Stimulated activated CD4-positive, alpha-beta T cell treated with anti-CD3 and anti-CD28 coated beads, TNF-alpha, amount 100 ng/mL, for 1 hour (primary cell): ENCODE measurements around the gene IGLL5.
"Not testable (repeated sequence)": the region's sequence is repeated elsewhere in the genome, so short reads cannot be mapped to it uniquely, and the experiment has no call there.

ENCODE experiments used
- DNase-seq, 3 donors: peaks; one replicate each; pipeline ENCODE4 v3.0.0-alpha.2; 2020; ENCODE audit warnings: low read depth in 3 of 3, low spot score in 1 of 3

Gene IGLL5

GRCh38 chr22:22914726-22915669, 27.4 kb downstream of the IGLL5 start:
- DNase-seq: no peak

DNA sequence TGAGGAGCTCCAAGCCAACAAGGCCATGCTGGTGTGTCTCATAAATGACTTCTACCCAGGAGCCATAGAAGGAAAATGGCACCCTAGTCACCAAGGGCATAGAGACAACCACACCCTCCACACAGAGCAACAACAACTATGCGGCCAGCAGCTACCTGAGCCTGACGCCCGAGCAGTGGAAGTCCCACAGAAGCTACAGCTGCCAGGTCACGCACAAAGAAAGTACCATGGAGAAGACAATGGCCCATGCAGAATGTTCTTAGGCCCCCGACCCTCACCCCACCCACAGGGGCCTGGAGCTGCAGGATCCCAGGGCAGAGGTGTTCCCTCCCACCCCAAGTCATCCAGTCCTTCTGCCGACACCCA, 28.0 kb downstream of the IGLL5 start:
- no peak for DNase-seq

- DNase-seq: no peak
Observed at GRCh38 chr22:22916215-22916951, 28.8 kb downstream of the IGLL5 start.

- DNase-seq: no peak
Observed at GRCh38 chr22:22916952-22917290, 29.3 kb downstream of the IGLL5 start.

DNA sequence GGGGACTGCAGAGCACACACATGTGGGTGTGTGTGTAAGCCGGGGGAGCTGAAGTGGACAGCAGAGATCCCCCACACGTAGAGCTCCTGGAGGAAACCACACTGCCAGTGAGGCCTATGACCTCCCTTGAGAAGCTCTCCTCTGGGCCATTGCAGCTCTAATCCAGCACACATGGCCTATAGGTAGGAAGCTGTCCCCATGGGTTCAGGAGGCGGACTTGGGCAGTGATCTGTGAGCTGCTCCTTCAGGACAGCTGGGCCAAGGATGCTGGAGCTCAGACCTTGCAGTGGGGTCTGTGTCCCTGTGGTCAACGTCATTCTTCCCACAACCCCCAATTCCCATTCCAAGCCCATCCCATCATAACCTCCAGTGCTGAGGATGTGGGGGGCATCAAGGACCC, 29.8 kb downstream of the IGLL5 start:
- no peak for DNase-seq

GRCh38 chr22:22918297-22918965, 30.8 kb downstream of the IGLL5 start:
- no peak for DNase-seq

- DNase-seq: no peak
Observed at GRCh38 chr22:22919041-22919440, 31.4 kb downstream of the IGLL5 start.

DNA sequence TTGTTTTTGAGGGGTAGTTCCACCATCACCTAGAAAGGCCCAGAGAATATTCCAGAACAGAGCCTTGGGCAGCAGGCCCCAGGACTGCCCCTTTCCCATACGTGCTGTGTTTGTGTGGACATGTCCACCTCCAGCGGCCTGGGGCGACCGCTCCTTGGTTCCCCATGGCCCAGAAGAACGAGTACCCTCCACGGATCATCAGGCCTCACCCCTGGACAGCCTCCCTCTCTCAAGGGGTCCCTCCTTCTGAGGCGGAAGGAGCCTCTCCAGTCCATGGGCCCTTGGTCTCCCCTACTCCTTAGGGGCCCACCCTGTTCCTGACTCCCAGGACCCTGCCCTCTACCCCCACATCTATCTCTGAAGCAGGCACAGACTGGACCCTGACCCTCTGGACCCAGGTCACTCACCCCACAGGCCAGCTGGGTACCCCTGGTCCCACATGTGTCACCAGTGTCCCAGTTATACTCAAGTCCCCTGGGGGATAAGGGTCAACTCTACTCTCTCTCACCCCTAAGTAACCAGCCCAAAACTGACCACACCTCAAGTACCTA, 32.6 kb downstream of the IGLL5 start:
- DNase-seq: no peak

GRCh38 chr22:22920910-22921550, 33.4 kb downstream of the IGLL5 start:
- no peak for DNase-seq

DNA sequence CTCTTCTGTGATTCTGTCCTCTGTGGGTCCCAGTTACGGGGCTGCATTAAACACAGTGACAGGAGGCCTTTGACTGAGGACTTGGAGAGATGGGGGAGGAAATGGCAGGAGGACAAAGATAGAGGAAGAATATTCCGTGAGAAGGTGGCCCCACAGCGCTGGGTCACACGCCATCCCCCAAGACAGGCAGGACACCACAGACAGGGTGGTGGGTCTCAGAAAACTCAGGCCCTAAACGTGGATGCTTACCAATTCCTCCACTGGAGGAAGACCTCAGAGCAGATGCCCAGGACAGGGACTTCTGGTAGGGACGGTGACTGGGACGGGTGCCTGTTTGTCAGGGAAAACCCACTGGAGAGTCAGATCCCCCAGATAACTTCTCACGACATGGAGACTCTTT, 34.0 kb downstream of the IGLL5 start:
- no peak for DNase-seq

DNA sequence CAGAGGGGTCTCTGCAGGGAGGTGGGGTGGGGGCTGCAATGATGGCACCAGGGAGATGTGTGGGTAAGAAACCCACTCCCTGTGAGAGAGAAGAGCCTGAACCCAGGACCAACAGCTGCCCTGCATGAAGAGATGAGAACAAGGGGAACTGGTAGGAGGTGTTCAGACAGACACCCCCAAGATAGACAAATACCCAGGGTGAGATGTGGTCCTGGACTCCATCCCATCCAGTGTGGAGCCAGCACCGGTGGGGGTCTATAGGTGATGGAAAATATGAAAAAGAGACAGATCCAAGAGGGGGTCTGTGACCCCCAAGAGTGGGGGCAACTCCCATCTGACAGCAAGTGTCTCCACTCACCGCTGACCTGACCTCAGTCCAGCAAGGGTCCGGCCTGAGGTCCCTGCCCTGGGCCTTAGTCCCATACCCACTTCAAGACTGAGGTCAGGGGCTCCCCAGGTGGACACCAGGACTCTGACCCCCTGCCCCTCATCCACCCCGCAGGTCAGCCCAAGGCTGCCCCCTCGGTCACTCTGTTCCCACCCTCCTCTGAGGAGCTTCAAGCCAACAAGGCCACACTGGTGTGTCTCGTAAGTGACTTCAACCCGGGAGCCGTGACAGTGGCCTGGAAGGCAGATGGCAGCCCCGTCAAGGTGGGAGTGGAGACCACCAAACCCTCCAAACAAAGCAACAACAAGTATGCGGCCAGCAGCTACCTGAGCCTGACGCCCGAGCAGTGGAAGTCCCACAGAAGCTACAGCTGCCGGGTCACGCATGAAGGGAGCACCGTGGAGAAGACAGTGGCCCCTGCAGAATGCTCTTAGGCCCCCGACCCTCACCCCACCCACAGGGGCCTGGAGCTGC, 34.7 kb downstream of the IGLL5 start:
- DNase-seq: not testable (repeated sequence)

DNA sequence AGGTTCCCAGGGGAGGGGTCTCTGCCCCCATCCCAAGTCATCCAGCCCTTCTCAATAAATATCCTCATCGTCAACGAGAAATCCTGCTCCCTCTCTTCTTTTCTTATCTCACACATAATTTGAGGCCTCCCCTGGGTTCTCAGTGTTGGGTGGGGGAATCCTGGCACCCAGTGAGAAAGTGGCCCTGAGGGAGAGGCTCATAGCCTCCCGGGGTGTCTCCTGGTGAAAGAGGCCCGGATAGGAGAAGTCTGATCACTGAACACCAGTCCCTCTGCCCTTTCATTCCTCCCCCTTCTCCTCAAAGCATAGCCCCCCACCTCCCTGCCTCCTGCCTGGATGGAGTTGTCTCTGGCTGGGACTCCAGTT, 35.3 kb downstream of the IGLL5 start:
- no peak for DNase-seq

GRCh38 chr22:22923379-22923778, 35.8 kb downstream of the IGLL5 start:
- DNase-seq: no peak

DNA sequence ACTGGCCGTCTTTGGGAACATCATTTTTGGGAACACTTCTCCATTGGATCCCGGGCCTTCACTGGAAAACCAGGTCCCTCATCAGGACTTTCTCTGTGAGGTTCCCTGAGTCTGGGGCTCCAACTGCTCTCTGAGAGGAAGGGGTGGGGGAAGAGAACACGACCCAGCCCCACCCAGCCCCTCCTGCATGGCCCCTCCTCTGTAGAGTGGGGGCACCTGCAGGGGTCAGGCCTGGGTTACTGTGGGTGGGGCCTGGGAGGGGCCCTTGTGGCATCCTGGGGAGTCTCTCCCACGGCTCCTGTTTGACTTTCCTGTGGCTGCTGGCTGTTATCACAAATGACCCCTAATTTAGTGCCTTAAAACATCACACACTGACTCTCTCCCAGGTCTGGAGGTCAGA, 36.3 kb downstream of the IGLL5 start:
- no peak for DNase-seq

DNA sequence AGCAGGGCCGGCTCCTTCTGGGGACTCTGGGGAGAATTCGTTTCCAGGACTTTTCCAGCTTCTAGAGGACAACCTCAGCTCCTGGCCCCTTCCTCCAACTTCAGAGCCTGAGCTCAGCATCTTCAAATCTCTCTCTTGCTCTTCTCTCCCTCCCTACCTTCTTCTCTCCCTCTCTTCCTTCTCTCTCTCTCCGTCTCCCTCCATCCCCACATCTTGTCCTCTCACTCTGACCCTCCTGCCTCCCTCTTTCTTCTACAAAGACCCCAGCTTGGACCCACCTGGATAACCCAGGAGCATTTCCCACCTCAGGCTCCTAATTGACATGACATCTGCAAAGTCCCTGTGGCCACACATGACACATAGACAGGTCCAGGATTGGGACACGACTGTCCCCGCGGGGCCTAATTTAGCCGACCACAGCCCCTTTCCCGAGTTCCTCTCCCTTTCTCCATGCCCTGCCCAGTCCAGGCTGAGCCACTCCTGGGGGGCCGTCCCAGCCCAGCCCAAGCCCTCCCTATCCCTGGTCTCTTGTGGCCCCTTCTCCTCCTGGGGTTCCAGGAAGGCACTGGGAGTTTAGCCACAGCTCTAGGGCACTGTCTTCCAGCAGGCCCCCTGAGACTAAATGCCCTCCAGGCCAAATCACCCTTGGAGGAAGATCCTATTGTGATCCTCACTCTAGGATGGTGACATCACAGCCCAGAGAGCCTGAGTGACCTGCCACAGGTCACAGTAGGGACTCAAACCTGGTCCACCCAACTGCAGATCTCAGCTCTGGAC, 36.9 kb downstream of the IGLL5 start:
- no peak for DNase-seq

DNA sequence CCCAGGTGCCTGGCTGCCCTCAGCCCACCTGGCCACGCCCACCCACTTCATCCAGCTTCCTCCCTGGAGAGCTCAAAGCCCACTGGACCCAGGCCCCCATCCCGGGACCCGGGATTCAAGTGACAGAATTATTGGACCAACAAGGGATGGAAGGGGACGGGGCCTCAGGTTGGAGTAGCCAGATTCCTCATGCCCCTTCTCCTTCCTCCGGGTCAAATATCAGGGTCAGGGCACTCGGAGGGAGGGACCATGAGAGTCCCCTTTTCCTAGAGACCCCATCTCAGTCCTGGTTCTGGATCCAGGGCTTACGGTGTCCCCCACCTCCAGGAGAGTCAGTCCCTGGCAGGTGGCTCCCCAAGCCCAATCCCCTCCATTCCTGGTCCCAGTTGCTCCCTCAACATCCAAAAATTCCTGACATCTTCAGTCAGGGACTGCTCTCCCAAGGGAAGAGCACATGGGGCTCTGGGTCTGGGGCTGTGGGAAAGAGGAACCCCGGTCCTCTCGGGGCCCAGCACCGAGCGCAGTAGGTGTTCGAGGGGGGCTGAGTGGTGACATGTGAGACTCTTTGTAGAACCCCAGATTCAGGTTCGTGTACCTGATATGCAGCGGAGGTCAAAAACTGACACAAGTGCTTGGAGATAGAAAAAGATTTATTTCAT, 37.7 kb downstream of the IGLL5 start:
- no peak for DNase-seq

GRCh38 chr22:22925805-22926369, 38.3 kb downstream of the IGLL5 start:
- no peak for DNase-seq

DNA sequence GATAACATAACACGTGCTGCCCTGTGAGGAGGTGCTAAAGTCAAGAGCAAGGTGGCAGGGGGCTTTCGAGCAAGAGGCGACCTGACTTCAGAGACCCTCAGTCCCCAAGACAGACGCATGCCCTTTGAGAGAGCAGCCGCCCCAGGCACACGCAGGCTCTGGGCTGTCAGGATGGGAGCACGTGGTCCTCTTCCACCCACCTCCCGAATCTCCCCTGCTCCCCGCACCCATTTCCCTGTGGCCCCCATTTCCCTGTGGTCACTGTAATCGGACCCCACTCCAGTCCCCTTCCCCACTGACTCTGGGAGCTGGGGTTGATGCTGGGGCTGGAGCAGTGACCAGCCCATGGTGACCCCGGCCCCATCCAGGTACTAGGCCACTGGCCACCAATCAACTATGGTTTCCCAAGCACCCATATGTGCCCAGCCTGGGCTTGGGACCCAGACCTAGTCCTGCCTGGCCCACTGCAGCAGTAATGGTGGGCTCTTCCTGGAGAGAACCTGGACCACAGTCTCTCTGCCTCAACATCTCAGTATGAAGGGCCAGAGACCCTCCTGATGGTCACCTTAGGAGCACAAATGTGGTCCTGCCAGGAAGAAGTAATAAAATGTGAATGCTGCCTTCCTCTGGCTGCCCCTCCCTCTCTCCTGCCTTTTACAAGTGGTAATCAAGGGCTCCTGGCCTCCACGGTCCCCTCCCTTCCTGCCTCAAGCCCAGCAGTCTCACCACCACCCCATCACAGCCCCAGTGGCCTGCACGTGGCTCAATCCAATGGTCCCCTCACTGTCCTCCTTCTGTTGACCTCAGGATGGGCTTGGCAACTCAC, 39.0 kb downstream of the IGLL5 start:
- DNase-seq: no peak
